Uterus (tissue), 2 donors: Measurements from ENCODE around the gene CPNE7.

Experiments used
- POLR2A ChIP-seq, 2 donors: fragments of 450-650 bp; IDR thresholded peaks; one replicate each; pipeline ENCODE4 v1.6.1; 2016; ENCODE audit warnings: antibody characterized with exemption in 2 of 2, mild to moderate bottlenecking in 1 of 2, moderate library complexity in 1 of 2
- TF ChIP-seq, protein P1 (sequence below), 4 experiments: fragments of 200-600 bp in 2 of 4; fragments of 450-650 bp in 2 of 4; sonication (generic) in 2 of 4; IDR thresholded peaks; one replicate each; pipeline ENCODE4 v1.5.1; 2016 to 2019; ENCODE audit warnings: antibody characterized with exemption in 4 of 4, mild to moderate bottlenecking in 2 of 4, moderate library complexity in 1 of 4

DNA sequence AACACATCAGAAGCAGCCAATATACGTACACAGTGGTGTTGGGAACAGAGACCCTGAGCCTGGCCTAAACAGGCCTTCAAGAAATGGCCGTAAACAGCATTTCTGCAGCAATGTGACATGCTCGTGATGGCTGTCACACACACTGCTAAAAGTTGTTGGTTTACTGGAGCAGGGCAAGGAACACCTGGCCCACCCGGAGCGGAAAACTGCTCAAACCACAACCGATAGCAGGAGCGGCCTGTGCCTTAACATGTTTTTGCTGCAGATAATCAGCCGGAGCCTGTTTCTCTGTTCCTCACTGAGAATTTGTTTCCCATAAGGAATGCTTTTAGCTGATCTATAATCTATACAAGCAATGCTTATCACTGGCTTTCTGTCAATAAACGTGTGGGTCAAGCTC, 31.9 kb downstream of the CPNE7 start:
- TF ChIP-seq, protein P1, sequence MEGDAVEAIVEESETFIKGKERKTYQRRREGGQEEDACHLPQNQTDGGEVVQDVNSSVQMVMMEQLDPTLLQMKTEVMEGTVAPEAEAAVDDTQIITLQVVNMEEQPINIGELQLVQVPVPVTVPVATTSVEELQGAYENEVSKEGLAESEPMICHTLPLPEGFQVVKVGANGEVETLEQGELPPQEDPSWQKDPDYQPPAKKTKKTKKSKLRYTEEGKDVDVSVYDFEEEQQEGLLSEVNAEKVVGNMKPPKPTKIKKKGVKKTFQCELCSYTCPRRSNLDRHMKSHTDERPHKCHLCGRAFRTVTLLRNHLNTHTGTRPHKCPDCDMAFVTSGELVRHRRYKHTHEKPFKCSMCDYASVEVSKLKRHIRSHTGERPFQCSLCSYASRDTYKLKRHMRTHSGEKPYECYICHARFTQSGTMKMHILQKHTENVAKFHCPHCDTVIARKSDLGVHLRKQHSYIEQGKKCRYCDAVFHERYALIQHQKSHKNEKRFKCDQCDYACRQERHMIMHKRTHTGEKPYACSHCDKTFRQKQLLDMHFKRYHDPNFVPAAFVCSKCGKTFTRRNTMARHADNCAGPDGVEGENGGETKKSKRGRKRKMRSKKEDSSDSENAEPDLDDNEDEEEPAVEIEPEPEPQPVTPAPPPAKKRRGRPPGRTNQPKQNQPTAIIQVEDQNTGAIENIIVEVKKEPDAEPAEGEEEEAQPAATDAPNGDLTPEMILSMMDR (IDR thresholded peaks at IDR 0.05) = no peak
- TF ChIP-seq POLR2A (IDR thresholded peaks at IDR 0.05) = no peak
